MCF 10A (cell line): Measurements from ENCODE around the gene RNF148. TPM values are rescaled to one million over a fixed set of nuclear protein-coding genes. Genes with fewer than 3 reads are reported as not detected.

Experiments used
- BruUV-seq: library from RNA; stranded (reverse); fragments of 400-500 nt; replicated peaks from 2 replicates; lab custom pipeline; 2021; lab: Mats Ljungman, UMichigan
- CTCF ChIA-PET: fragments of 300-600 bp; sonication (Branson Sonifier 250); formaldehyde crosslinking; extraction: SDS; loops from one replicate; lab custom pipeline; 2021; ENCODE audit warnings: antibody characterized with exemption, inconsistent platforms; lab: Yijun Ruan, JAX
- POLR2A ChIA-PET: fragments of 300-600, 350-650 bp; sonication (Branson Sonifier 250); formaldehyde crosslinking; extraction: SDS; loops from one replicate; lab custom pipeline; 2020; ENCODE audit warnings: antibody characterized with exemption, inconsistent platforms; lab: Yijun Ruan, JAX
- DNase-seq: peaks from one replicate; pipeline ENCODE4 v3.0.0-alpha.2; 2018; ENCODE audit not compliant: unreplicated experiment
- H3K27ac Mint-ChIP-seq: one replicate; pipeline ENCODE4 v1.8.0; 2022; ENCODE audit warnings: mild to moderate bottlenecking, low read depth, mixed read lengths; ENCODE audit not compliant: unreplicated experiment
- H3K27me3 Mint-ChIP-seq: one replicate; pipeline ENCODE4 v1.8.0; 2022; ENCODE audit warnings: mixed read lengths; ENCODE audit not compliant: insufficient read depth, unreplicated experiment
- H3K36me3 Mint-ChIP-seq: one replicate; pipeline ENCODE4 v1.8.0; 2022; ENCODE audit warnings: mild to moderate bottlenecking, moderate library complexity, mixed read lengths; ENCODE audit not compliant: insufficient read depth, unreplicated experiment
- H3K4me1 Mint-ChIP-seq: one replicate; pipeline ENCODE4 v1.8.0; 2022; ENCODE audit warnings: mixed read lengths; ENCODE audit not compliant: insufficient read depth, unreplicated experiment
- H3K4me3 Mint-ChIP-seq: one replicate; pipeline ENCODE4 v1.8.0; 2022; ENCODE audit warnings: mild to moderate bottlenecking, moderate library complexity, mixed read lengths; ENCODE audit not compliant: unreplicated experiment
- H3K9me3 Mint-ChIP-seq: one replicate; pipeline ENCODE4 v1.8.0; 2022; ENCODE audit warnings: mixed read lengths; ENCODE audit not compliant: unreplicated experiment
- intact Hi-C: fragments of 100-400 bp; cut with micrococcal nuclease; formaldehyde crosslinking; loops from 2 replicates; pipeline ENCODE4 v1.14.1; 2022
- total RNA-seq: library from RNA; stranded (reverse); gene quantifications from 2 replicates; pipeline ENCODE4 v1.2.3, GENCODE V29; 2022
- TF ChIP-seq, protein P1 (sequence below): fragments of 200-600 bp; IDR thresholded peaks from one replicate; pipeline ENCODE4 v1.8.0; 2022; ENCODE audit warnings: antibody characterized with exemption, mild to moderate bottlenecking; ENCODE audit not compliant: unreplicated experiment

Gene RNF148
- total RNA-seq, 1 experiment from 2014 or later: 0.63 TPM

DNA sequence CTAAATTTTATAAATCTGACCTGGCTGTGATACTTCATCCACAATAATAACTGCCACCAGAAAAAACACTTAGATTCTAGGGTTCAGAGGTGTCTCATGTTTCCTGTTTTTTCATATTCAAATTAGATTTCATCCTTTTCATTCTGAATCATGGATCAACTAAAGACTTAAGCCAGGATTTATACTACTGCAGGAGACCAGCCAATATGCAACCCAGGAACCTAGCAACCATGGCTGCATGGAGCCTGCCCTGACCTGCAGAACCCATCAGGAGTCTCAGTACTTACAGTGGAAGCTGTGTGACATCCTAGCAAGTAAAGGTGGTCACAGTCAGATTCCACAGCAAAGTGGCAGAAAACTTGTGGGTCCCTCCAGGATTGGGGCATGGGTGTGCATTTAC is 40.5 kb upstream of the RNF148 start:
- no TSS peak for BruUV-seq
- no peak overlapping the region for H3K27ac Mint-ChIP-seq
- DNase-seq: peak; percentile 23
- TF ChIP-seq, protein P1, sequence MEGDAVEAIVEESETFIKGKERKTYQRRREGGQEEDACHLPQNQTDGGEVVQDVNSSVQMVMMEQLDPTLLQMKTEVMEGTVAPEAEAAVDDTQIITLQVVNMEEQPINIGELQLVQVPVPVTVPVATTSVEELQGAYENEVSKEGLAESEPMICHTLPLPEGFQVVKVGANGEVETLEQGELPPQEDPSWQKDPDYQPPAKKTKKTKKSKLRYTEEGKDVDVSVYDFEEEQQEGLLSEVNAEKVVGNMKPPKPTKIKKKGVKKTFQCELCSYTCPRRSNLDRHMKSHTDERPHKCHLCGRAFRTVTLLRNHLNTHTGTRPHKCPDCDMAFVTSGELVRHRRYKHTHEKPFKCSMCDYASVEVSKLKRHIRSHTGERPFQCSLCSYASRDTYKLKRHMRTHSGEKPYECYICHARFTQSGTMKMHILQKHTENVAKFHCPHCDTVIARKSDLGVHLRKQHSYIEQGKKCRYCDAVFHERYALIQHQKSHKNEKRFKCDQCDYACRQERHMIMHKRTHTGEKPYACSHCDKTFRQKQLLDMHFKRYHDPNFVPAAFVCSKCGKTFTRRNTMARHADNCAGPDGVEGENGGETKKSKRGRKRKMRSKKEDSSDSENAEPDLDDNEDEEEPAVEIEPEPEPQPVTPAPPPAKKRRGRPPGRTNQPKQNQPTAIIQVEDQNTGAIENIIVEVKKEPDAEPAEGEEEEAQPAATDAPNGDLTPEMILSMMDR: no peak
- no peak overlapping the region for H3K4me3 Mint-ChIP-seq
- H3K36me3 Mint-ChIP-seq: no peaks in the 10 kb centered on the region
- H3K9me3 Mint-ChIP-seq: no peaks in the 10 kb centered on the region
- intact Hi-C loops: no loop called here
- H3K27me3 Mint-ChIP-seq: no peaks in the 10 kb centered on the region
- CTCF ChIA-PET: no interaction called here
- no peaks in the 10 kb centered on the region for H3K4me1 Mint-ChIP-seq
- POLR2A ChIA-PET: no interaction called here

DNA sequence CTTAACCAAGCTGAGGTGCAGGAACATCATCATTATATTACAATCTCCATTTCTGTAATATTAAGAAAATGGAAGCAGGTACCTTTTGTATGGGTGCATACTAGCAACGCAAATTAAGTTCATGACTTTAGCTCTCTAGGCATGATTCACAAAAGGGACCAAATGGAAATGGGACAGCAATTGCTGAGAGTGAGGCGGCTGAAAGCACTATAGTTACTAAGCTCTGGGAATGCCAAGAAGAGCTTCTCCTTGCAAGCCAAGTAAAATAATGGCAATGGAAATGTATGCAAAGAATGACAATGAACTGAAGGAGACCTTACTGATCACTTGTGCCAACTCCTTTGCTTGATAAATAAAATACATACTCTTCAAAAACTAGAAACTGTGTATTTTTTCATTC is 36.2 kb upstream of the RNF148 start:
- Mint-ChIP-seq H3K27me3 (no peaks in the 10 kb centered on the region), H3K4me1 (no peaks in the 10 kb centered on the region), H3K4me3 (no peak overlapping the region), H3K9me3 (no peaks in the 10 kb centered on the region), H3K36me3 (no peaks in the 10 kb centered on the region), H3K27ac (no peak overlapping the region)
- TF ChIP-seq, protein P1: no peak
- intact Hi-C loops: no loop called here
- DNase-seq: no peak
- CTCF ChIA-PET: interaction anchor here (1.2 kb wide), 1 partner anchor 10 kb away, joined by 4 read pairs; no protein-coding TSS in a partner anchor
- POLR2A ChIA-PET: interaction anchor here (1.4 kb wide), 1 partner anchor 9 kb away, joined by 4 read pairs; no protein-coding TSS in a partner anchor
- BruUV-seq: no TSS peak

DNA sequence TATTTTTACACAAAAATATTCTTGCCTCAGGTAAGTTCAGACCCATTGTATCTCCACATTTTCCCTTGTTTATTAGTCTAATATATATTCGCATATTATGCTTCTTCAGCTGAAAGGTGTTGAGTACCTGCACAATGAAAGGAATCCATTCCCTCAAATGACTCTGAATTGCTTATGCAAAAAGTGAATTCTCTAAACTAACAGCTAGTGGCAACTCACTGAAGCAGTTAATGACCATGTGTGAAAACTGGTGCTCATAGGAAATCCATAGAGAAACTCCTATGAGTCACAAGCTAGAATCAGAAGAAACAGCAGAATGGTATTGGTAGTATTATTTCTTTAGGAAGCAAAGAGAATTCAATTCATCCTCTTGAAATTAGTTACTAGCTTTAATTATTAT is 33.5 kb upstream of the RNF148 start:
- BruUV-seq: no TSS peak
- TF ChIP-seq, protein P1: no peak
- H3K27me3 Mint-ChIP-seq: no peaks in the 10 kb centered on the region
- no peak for DNase-seq
- H3K9me3 Mint-ChIP-seq: no peaks in the 10 kb centered on the region
- no peaks in the 10 kb centered on the region for H3K36me3 Mint-ChIP-seq
- no peaks in the 10 kb centered on the region for H3K4me1 Mint-ChIP-seq
- intact Hi-C loops: no loop called here
- ChIA-PET CTCF (interaction anchor here (0.5 to 2.1 kb wide), 3 partner anchors 10 to 126 kb away, joined by 3 to 6 read pairs (median 3); no protein-coding TSS in a partner anchor), POLR2A (interaction anchor here (1.5 kb wide), 1 partner anchor 17 kb away, joined by 3 read pairs; no protein-coding TSS in a partner anchor)
- H3K27ac Mint-ChIP-seq: no peak overlapping the region
- H3K4me3 Mint-ChIP-seq: no peak overlapping the region

DNA sequence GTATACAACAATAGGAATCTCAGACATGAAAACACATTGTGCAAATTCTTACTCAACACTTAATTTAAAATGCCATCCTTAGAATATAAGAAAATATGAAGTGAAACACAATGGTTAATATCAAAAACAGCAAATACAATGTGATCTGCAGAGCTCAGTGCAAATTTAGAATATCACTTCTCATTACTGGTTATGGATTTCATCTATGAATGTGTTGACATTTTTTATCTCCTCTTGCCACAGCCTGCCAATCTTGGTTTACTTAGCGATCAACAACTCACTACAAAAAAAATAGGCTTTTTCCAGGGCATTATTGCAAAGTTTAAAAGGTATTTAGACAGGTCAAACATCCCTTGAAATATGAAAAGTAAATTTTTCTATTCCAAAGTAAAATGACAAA is 25.0 kb upstream of the RNF148 start:
- no TSS peak for BruUV-seq
- no peak overlapping the region for H3K4me3 Mint-ChIP-seq
- TF ChIP-seq, protein P1: no peak

More for the DNA sequence above, 25.0 kb upstream of the RNF148 start:
- Mint-ChIP-seq H3K36me3 (no peaks in the 10 kb centered on the region), H3K27ac (no peak overlapping the region), H3K27me3 (no peaks in the 10 kb centered on the region), H3K9me3 (no peaks in the 10 kb centered on the region), H3K4me1 (no peaks in the 10 kb centered on the region)
- DNase-seq: no peak
- ChIA-PET POLR2A (no interaction called here), CTCF (interaction anchor here (1.1 kb wide), 1 partner anchor 15 kb away, joined by 3 read pairs; no protein-coding TSS in a partner anchor)
- intact Hi-C loops: no loop called here
